ENCODE measurements around the gene FBXO40. TPM values are rescaled to one million over a fixed set of nuclear protein-coding genes. Genes with fewer than 3 reads are reported as not detected.

Gene FBXO40
- total and polyA plus RNA-seq, 2 experiments from 2014 or later: 0.03 TPM; not detected in 1

DNA sequence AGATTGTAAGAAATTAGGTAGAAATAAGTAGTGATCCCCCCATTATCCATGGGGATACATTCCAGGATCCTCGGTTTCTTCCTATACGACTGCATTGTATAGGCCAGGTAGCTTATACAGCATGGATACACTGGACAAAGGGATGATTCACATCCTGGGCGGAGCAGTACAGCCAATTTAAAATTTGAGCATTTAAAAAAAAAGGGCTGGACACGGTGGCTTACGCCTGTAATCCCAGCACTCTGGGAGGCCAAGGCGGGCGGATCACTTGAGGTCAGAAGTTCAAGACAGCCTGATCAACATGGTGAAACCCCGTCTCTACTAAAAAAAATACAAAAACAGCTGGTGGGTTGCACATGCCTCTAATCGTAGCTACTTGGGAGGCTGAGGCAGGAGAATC is 26.4 kb upstream of the FBXO40 start (continued):
- TF ChIP-seq, protein P1, sequence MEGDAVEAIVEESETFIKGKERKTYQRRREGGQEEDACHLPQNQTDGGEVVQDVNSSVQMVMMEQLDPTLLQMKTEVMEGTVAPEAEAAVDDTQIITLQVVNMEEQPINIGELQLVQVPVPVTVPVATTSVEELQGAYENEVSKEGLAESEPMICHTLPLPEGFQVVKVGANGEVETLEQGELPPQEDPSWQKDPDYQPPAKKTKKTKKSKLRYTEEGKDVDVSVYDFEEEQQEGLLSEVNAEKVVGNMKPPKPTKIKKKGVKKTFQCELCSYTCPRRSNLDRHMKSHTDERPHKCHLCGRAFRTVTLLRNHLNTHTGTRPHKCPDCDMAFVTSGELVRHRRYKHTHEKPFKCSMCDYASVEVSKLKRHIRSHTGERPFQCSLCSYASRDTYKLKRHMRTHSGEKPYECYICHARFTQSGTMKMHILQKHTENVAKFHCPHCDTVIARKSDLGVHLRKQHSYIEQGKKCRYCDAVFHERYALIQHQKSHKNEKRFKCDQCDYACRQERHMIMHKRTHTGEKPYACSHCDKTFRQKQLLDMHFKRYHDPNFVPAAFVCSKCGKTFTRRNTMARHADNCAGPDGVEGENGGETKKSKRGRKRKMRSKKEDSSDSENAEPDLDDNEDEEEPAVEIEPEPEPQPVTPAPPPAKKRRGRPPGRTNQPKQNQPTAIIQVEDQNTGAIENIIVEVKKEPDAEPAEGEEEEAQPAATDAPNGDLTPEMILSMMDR (conservative IDR thresholded peaks at IDR 0.05; ENCODE audit: low read depth in 2 of 2): no peak
- TF ChIP-seq POLR2AphosphoS5 (IDR thresholded peaks at IDR 0.05; ENCODE audit: low read depth) (no peak), STAT1 (IDR thresholded peaks at IDR 0.05; ENCODE audit: unreplicated experiment) (no peak), ZNF114 (CRISPR knock-in tag; IDR thresholded peaks at IDR 0.05) (no peak), EZH2 (IDR thresholded peaks at IDR 0.05; ENCODE audit: low read depth, unreplicated experiment) (no peak), JUNB (IDR thresholded peaks at IDR 0.05; ENCODE audit: unreplicated experiment) (no peak), NANOG (IDR thresholded peaks at IDR 0.05; ENCODE audit: borderline replicate concordance) (no peak), EZH2phosphoT487 (IDR thresholded peaks at IDR 0.05; ENCODE audit: unreplicated experiment) (no peak)
- TF ChIP-seq, protein P2, sequence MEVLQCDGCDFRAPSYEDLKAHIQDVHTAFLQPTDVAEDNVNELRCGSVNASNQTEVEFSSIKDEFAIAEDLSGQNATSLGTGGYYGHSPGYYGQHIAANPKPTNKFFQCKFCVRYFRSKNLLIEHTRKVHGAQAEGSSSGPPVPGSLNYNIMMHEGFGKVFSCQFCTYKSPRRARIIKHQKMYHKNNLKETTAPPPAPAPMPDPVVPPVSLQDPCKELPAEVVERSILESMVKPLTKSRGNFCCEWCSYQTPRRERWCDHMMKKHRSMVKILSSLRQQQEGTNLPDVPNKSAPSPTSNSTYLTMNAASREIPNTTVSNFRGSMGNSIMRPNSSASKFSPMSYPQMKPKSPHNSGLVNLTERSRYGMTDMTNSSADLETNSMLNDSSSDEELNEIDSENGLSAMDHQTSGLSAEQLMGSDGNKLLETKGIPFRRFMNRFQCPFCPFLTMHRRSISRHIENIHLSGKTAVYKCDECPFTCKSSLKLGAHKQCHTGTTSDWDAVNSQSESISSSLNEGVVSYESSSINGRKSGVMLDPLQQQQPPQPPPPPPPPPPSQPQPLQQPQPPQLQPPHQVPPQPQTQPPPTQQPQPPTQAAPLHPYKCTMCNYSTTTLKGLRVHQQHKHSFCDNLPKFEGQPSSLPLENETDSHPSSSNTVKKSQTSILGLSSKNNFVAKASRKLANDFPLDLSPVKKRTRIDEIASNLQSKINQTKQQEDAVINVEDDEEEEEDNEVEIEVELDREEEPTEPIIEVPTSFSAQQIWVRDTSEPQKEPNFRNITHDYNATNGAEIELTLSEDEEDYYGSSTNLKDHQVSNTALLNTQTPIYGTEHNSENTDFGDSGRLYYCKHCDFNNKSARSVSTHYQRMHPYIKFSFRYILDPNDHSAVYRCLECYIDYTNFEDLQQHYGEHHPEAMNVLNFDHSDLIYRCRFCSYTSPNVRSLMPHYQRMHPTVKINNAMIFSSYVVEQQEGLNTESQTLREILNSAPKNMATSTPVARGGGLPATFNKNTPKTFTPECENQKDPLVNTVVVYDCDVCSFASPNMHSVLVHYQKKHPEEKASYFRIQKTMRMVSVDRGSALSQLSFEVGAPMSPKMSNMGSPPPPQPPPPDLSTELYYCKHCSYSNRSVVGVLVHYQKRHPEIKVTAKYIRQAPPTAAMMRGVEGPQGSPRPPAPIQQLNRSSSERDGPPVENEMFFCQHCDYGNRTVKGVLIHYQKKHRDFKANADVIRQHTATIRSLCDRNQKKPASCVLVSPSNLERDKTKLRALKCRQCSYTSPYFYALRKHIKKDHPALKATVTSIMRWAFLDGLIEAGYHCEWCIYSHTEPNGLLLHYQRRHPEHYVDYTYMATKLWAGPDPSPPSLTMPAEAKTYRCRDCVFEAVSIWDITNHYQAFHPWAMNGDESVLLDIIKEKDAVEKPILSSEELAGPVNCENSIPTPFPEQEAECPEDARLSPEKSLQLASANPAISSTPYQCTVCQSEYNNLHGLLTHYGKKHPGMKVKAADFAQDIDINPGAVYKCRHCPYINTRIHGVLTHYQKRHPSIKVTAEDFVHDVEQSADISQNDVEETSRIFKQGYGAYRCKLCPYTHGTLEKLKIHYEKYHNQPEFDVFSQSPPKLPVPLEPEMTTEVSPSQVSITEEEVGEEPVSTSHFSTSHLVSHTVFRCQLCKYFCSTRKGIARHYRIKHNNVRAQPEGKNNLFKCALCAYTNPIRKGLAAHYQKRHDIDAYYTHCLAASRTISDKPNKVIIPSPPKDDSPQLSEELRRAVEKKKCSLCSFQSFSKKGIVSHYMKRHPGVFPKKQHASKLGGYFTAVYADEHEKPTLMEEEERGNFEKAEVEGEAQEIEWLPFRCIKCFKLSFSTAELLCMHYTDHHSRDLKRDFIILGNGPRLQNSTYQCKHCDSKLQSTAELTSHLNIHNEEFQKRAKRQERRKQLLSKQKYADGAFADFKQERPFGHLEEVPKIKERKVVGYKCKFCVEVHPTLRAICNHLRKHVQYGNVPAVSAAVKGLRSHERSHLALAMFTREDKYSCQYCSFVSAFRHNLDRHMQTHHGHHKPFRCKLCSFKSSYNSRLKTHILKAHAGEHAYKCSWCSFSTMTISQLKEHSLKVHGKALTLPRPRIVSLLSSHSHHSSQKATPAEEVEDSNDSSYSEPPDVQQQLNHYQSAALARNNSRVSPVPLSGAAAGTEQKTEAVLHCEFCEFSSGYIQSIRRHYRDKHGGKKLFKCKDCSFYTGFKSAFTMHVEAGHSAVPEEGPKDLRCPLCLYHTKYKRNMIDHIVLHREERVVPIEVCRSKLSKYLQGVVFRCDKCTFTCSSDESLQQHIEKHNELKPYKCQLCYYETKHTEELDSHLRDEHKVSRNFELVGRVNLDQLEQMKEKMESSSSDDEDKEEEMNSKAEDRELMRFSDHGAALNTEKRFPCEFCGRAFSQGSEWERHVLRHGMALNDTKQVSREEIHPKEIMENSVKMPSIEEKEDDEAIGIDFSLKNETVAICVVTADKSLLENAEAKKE (CRISPR knock-in tag; IDR thresholded peaks at IDR 0.05): no peak

DNA sequence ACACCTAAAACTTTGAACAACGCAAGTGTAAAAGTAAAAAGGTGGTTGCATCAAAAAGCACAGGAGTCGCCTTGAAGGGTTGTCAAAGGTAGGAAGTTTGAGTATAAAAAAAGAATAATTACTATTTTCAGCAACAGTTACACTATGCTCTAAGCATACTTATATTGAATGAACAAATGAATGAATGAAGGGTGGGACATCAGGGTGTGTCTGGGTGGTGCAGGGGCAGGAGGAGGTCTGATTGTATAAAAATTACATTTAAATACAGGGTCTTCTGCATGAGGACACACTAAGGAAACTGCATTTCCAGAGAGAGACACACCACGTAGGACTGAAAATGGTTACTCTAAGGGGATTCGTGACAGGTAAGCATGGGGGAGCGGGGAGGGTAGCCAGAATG is 25.5 kb upstream of the FBXO40 start, which contains the start of gene ARGFX:
ARGFX (plus strand) TSS at position 301 of the 400 bp plus-strand sequence. CDS start 2,765 bp downstream, outside the sequence.
- Histone ChIP-seq H3K4me1 (ENCODE audit: insufficient read depth) (peaks cover 12% of the 10 kb centered on the region; the same call in 1 of the 2 replicates), H3K36me3 (ENCODE audit: insufficient read depth) (no peaks in the 10 kb centered on the region), H3K4me3 (no peak within 1 kb of the TSS), H3K27ac (ENCODE audit: low read depth) (no peak within 1 kb of the TSS), H3K4me2 (no peak within 1 kb of the TSS), H2AFZ (peak within 1 kb of the TSS; percentile 15), H3K27me3 (ENCODE audit: insufficient read depth) (no peaks in the 10 kb centered on the region), H3K9me2 (ENCODE audit: insufficient read depth) (no peaks in the 10 kb centered on the region), H4K20me1 (replicated peaks; ENCODE audit: insufficient read depth) (no peaks in the 10 kb centered on the region), H3F3A (replicated peaks; ENCODE audit: low read depth) (no peaks in the 10 kb centered on the region), H3K79me2 (replicated peaks; ENCODE audit: insufficient read depth) (no peaks in the 10 kb centered on the region)
- TF ChIP-seq NANOG (IDR thresholded peaks at IDR 0.05; ENCODE audit: borderline replicate concordance): no peak
- TF ChIP-seq ZNF114 (CRISPR knock-in tag; IDR thresholded peaks at IDR 0.05): no peak
- no peak for TF ChIP-seq CREB1 (CRISPR knock-in tag; IDR thresholded peaks at IDR 0.05; ENCODE audit: low read depth)
- Mint-ChIP-seq H3K27ac (peak within 1 kb of the TSS; percentile 4; the same call in 1 of the 2 replicates), H3K27me3 (ENCODE audit: insufficient read depth, low read depth, poor library complexity) (peaks cover 5% of the 10 kb centered on the region), H3K36me3 (ENCODE audit: low read depth) (no peaks in the 10 kb centered on the region), H3K9me3 (no peaks in the 10 kb centered on the region), H3K4me1 (peaks cover 13% of the 10 kb centered on the region), H3K4me3 (no peak within 1 kb of the TSS)
- DNase-seq (ENCODE audit: low spot score): no peak
- no peak for ATAC-seq

Measured in GM23338 (cell line).